ENCODE measurements around the gene QARS1. TPM values are rescaled to one million over a fixed set of nuclear protein-coding genes. Genes with fewer than 3 reads are reported as not detected.

Gene QARS1
- total and polyA plus RNA-seq, 2 of the 13 experiments (the other 11 are each of a cell fraction or from before 2014, with no cell fraction given), result 307 to 327 TPM

DNA sequence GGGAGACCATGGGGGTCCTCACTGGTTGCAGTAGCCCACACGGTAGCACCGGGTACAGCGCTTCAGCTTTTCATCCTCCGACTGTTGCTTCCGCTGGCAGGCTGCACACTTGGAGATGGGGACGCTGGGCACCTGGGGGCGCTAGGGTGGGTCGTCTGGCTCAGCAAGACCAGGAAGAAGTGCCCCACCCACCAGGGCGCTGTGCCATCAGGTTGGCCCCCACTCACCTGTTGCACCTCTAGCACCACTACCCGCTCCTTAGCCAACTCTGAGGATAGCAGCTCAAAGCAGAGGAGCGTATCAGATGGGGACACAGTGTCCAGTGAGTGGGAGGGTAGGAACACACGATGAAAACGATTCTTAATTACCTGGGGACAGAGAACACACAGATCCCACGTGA, 7.7 kb upstream of the QARS1 start:
- no peaks in the 10 kb centered on the region for H3K79me2 ChIP-seq (ENCODE audit: insufficient read depth, low read length)

More for the DNA sequence above, 7.7 kb upstream of the QARS1 start:
- no peak overlapping the region for H3K9ac ChIP-seq (ENCODE audit: insufficient read depth, low read depth, low read length)
- H4K20me1 ChIP-seq (ENCODE audit: insufficient read depth, low read length), result no peaks in the 10 kb centered on the region
- intact Hi-C loops (cut with micrococcal nuclease; ENCODE audit: unreplicated experiment), result no loop called here
- H2AFZ ChIP-seq (ENCODE audit: low read length), result no peak overlapping the region
- in situ Hi-C loops (cut with HindIII; ENCODE audit: extremely low pct_ligation_motif_present, low pct_unique_long_range_greater_than_20kb), result no loop called here
- H3K4me3 ChIP-seq (replicated peaks in 1 of 3; ENCODE audit: insufficient read depth in 1 of 3, low read depth in 2 of 3, low read length in 3 of 3), result no peak overlapping the region
- DNase-seq (ENCODE audit: low spot score), result no peak
- no TSS peak for BruUV-seq (replicated peaks)
- WGBS (ENCODE audit: low lambda C conversion rate), result over 99% methylated on average over 12 of the region's 14 CpGs
- no peak for FAIRE-seq
- peaks cover 54 to 84% of the 10 kb centered on the region in 2 experiments for H3K36me3 ChIP-seq (replicated peaks in 1 of 2; ENCODE audit: control insufficient read depth in 1 of 2, insufficient read depth in 2 of 2, low read length in 2 of 2)
- no peak overlapping the region for H3K27ac ChIP-seq (ENCODE audit: extremely low read length, insufficient read depth, low read length)
- no peak overlapping the region for H3K4me2 ChIP-seq (ENCODE audit: low read depth, low read length)
- ChIA-PET CTCF (ENCODE audit: low intra/inter-chr PET ratio, low total read pairs) (no interaction called here), POLR2A (no interaction called here)
- no peak for ATAC-seq
- no peaks in the 10 kb centered on the region for H3K27me3 ChIP-seq (ENCODE audit: control insufficient read depth in 1 of 2, insufficient read depth in 2 of 2, low read length in 2 of 2)
- no peaks in the 10 kb centered on the region for H3K9me3 ChIP-seq (ENCODE audit: low read length)
- TF ChIP-seq ZNF615 (CRISPR knock-in tag; IDR thresholded peaks at IDR 0.05; ENCODE audit: borderline replicate concordance) (no peak), ONECUT2 (CRISPR knock-in tag; IDR thresholded peaks at IDR 0.05) (no peak), ZNF652 (CRISPR knock-in tag; IDR thresholded peaks at IDR 0.05; ENCODE audit: borderline replicate concordance, low read depth) (no peak), ERF (CRISPR knock-in tag; IDR thresholded peaks at IDR 0.05) (no peak), ZNF589 (CRISPR knock-in tag; conservative IDR thresholded peaks at IDR 0.05) (no peak), SMAD3 (CRISPR knock-in tag; IDR thresholded peaks at IDR 0.05) (no peak), ZNF44 (CRISPR knock-in tag; IDR thresholded peaks at IDR 0.05) (no peak), RAD51 (IDR thresholded peaks at IDR 0.05; ENCODE audit: borderline replicate concordance) (no peak), SNRNP70 (IDR thresholded peaks at IDR 0.05; ENCODE audit: low read depth, low read length) (no peak), ARNTL (CRISPR knock-in tag; IDR thresholded peaks at IDR 0.05) (no peak), RORA (CRISPR knock-in tag; IDR thresholded peaks at IDR 0.05) (no peak), SP1 (IDR thresholded peaks at IDR 0.05) (no peak), SP1 (CRISPR knock-in tag; IDR thresholded peaks at IDR 0.05) (no peak), SP2 (CRISPR knock-in tag; IDR thresholded peaks at IDR 0.05) (no peak), ZNF383 (CRISPR knock-in tag; IDR thresholded peaks at IDR 0.05; ENCODE audit: borderline replicate concordance) (no peak)
- TF ChIP-seq, protein P1, sequence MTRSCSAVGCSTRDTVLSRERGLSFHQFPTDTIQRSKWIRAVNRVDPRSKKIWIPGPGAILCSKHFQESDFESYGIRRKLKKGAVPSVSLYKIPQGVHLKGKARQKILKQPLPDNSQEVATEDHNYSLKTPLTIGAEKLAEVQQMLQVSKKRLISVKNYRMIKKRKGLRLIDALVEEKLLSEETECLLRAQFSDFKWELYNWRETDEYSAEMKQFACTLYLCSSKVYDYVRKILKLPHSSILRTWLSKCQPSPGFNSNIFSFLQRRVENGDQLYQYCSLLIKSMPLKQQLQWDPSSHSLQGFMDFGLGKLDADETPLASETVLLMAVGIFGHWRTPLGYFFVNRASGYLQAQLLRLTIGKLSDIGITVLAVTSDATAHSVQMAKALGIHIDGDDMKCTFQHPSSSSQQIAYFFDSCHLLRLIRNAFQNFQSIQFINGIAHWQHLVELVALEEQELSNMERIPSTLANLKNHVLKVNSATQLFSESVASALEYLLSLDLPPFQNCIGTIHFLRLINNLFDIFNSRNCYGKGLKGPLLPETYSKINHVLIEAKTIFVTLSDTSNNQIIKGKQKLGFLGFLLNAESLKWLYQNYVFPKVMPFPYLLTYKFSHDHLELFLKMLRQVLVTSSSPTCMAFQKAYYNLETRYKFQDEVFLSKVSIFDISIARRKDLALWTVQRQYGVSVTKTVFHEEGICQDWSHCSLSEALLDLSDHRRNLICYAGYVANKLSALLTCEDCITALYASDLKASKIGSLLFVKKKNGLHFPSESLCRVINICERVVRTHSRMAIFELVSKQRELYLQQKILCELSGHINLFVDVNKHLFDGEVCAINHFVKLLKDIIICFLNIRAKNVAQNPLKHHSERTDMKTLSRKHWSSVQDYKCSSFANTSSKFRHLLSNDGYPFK (CRISPR knock-in tag; IDR thresholded peaks at IDR 0.05; ENCODE audit: borderline replicate concordance), result no peak
- TF ChIP-seq, protein P2, sequence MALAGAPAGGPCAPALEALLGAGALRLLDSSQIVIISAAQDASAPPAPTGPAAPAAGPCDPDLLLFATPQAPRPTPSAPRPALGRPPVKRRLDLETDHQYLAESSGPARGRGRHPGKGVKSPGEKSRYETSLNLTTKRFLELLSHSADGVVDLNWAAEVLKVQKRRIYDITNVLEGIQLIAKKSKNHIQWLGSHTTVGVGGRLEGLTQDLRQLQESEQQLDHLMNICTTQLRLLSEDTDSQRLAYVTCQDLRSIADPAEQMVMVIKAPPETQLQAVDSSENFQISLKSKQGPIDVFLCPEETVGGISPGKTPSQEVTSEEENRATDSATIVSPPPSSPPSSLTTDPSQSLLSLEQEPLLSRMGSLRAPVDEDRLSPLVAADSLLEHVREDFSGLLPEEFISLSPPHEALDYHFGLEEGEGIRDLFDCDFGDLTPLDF (CRISPR knock-in tag; IDR thresholded peaks at IDR 0.05), result no peak
- TF ChIP-seq, protein P3, sequence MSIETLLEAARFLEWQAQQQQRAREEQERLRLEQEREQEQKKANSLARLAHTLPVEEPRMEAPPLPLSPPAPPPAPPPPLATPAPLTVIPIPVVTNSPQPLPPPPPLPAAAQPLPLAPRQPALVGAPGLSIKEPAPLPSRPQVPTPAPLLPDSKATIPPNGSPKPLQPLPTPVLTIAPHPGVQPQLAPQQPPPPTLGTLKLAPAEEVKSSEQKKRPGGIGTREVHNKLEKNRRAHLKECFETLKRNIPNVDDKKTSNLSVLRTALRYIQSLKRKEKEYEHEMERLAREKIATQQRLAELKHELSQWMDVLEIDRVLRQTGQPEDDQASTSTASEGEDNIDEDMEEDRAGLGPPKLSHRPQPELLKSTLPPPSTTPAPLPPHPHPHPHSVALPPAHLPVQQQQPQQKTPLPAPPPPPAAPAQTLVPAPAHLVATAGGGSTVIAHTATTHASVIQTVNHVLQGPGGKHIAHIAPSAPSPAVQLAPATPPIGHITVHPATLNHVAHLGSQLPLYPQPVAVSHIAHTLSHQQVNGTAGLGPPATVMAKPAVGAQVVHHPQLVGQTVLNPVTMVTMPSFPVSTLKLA (IDR thresholded peaks at IDR 0.05), result no peak
- TF ChIP-seq, protein P4, sequence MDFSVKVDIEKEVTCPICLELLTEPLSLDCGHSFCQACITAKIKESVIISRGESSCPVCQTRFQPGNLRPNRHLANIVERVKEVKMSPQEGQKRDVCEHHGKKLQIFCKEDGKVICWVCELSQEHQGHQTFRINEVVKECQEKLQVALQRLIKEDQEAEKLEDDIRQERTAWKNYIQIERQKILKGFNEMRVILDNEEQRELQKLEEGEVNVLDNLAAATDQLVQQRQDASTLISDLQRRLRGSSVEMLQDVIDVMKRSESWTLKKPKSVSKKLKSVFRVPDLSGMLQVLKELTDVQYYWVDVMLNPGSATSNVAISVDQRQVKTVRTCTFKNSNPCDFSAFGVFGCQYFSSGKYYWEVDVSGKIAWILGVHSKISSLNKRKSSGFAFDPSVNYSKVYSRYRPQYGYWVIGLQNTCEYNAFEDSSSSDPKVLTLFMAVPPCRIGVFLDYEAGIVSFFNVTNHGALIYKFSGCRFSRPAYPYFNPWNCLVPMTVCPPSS (IDR thresholded peaks at IDR 0.05), result no peak
- H3K4me1 ChIP-seq (ENCODE audit: insufficient read depth, low read length), result no peaks in the 10 kb centered on the region
